GM18511 (cell line): Measurements from ENCODE around the gene EML1.

Experiments used
- ATAC-seq: cut with Tn5 transposase; IDR thresholded peaks from one replicate; pipeline ENCODE4 v1.9.1; 2021; ENCODE audit warnings: mild to moderate bottlenecking, moderate library complexity; ENCODE audit not compliant: unreplicated experiment

EML1 gene

GRCh38 chr14:99860219-99860618, 67.0 kb downstream of the EML1 start:
- ATAC-seq: no peak

GRCh38 chr14:99862136-99862535, 68.9 kb downstream of the EML1 start:
- ATAC-seq: no peak

GRCh38 chr14:99863059-99863458, 69.8 kb downstream of the EML1 start:
- no peak for ATAC-seq

- ATAC-seq: no peak
Observed at GRCh38 chr14:99865408-99865807, 72.2 kb downstream of the EML1 start.

GRCh38 chr14:99870617-99871016, 77.4 kb downstream of the EML1 start:
- no peak for ATAC-seq

- no peak for ATAC-seq
Observed at GRCh38 chr14:99871771-99872170, 78.6 kb downstream of the EML1 start.

- ATAC-seq: no peak
Observed at GRCh38 chr14:99872786-99873440, 79.7 kb downstream of the EML1 start.

GRCh38 chr14:99873653-99874052, 80.4 kb downstream of the EML1 start:
- ATAC-seq: no peak

GRCh38 chr14:99874306-99874705, 81.1 kb downstream of the EML1 start:
- no peak for ATAC-seq

GRCh38 chr14:99875421-99875820, 82.2 kb downstream of the EML1 start:
- ATAC-seq: no peak

- ATAC-seq: no peak
Observed at GRCh38 chr14:99875836-99876235, 82.6 kb downstream of the EML1 start.

- no peak for ATAC-seq
Observed at GRCh38 chr14:99876406-99876805, 83.2 kb downstream of the EML1 start.

- ATAC-seq: no peak
Observed at GRCh38 chr14:99878563-99878962, 85.3 kb downstream of the EML1 start.

GRCh38 chr14:99879401-99880295, 86.4 kb downstream of the EML1 start:
- no peak for ATAC-seq

- ATAC-seq: no peak
Observed at GRCh38 chr14:99880651-99881420, 87.6 kb downstream of the EML1 start.

GRCh38 chr14:99883866-99884650, 90.8 kb downstream of the EML1 start:
- ATAC-seq: no peak

GRCh38 chr14:99884834-99885648, 91.8 kb downstream of the EML1 start:
- peak; percentile 72 for ATAC-seq

- no peak for ATAC-seq
Observed at GRCh38 chr14:99885649-99885958, 92.4 kb downstream of the EML1 start.

- ATAC-seq: no peak
Observed at GRCh38 chr14:99887407-99887806, 94.2 kb downstream of the EML1 start.

GRCh38 chr14:99888149-99888548, 94.9 kb downstream of the EML1 start:
- ATAC-seq: no peak
